Activated T-helper 1 cell treated with anti-CD3 and anti-CD28 coated beads, Interleukin-12 subunit alpha, Interleukin-12 subunit beta, Interleukin-2, Interleukin-4 antibody, amounts not matched to agents 30 ng/mL and 10 ng/mL and 1 ng/mL, durations not matched to agents 14 hours and 24 hours and 36 hours (primary cell): ENCODE measurements around the gene CACNA1B. TPM values are rescaled to one million over a fixed set of nuclear protein-coding genes. Genes with fewer than 3 reads are reported as not detected.
"Not testable (repeated sequence)": the region's sequence is repeated elsewhere in the genome, so short reads cannot be mapped to it uniquely, and the experiment has no call there.

Source experiments
- DNase-seq: peaks from one replicate; pipeline ENCODE4 v3.0.0; 2021; ENCODE audit warnings: low spot score
- H3K27ac Mint-ChIP-seq: one replicate; pipeline ENCODE4 v1.8.0; 2021; ENCODE audit warnings: mild to moderate bottlenecking, mixed read lengths
- H3K27me3 Mint-ChIP-seq: one replicate; pipeline ENCODE4 v1.8.0; 2022; ENCODE audit warnings: mild to moderate bottlenecking, moderate library complexity, mixed read lengths; ENCODE audit not compliant: insufficient read depth
- H3K36me3 Mint-ChIP-seq: one replicate; pipeline ENCODE4 v1.8.0; 2021; ENCODE audit warnings: low read depth, mixed read lengths
- H3K4me1 Mint-ChIP-seq: one replicate; pipeline ENCODE4 v1.8.0; 2021; ENCODE audit warnings: low read depth, mixed read lengths
- H3K4me3 Mint-ChIP-seq: one replicate; pipeline ENCODE4 v1.8.0; 2021; ENCODE audit warnings: mild to moderate bottlenecking, moderate library complexity, mixed read lengths
- H3K9me3 Mint-ChIP-seq: one replicate; pipeline ENCODE4 v1.8.0; 2021; ENCODE audit warnings: mixed read lengths
- intact Hi-C: fragments of 100-400 bp; cut with micrococcal nuclease; formaldehyde crosslinking; loops from one replicate; pipeline ENCODE4 v1.15.1; 2024
- total RNA-seq: library from RNA; stranded (reverse); gene quantifications from 2 replicates; pipeline ENCODE4 v1.2.3, GENCODE V29; 2022

The CACNA1B gene
- total RNA-seq, 1 donor from 2014 or later: not detected

DNA sequence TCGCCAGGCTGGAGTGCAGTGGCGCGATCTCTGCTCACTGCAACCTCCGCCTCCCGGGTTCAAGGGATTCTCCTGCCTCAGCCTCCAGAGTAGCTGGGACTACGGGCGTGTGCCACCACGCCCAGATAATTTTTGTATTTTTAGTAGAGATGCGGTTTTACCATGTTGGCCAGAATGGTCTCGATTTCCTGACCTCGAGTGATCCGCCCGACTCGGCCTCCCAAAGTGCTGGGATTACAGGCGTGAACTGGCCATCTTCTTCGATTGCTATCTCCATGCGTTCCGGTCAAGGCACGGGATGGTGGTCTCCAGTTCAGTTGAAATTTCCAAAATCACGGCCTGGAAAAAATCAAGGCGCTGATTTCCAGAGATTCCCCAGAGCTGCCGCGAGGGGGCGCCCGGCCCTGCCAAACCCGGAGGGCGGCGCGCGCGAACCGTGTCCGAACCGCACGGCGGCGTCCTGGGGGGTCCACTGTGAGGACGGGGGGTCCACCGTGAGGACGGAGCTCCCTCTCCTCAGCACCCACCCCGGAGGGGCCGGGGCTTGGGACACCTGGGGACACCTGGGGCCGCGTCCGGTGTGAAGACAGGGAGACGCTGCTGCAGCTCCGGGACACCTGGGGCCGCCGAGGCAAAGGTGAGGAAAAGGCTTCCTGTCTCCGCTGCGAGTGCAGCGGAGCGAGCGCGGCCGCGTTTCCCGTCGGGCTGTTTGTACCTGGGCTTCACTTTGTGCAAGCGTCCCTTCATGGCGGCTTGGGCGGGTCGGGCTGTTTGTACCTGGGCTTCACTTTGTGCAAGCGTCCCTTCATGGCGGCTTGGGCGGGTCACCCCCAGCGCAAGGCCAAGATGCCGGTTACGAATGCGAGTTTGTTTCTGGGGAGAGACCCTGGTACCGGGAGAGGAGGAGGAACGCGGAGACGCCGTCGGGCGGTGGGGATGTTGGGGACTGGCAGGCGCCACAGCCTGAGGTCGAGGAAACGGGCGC lies 272.4 kb downstream of the CACNA1B start:
- DNase-seq, H3K9me3 Mint-ChIP-seq, H3K27ac Mint-ChIP-seq, intact Hi-C loops, H3K36me3 Mint-ChIP-seq, H3K4me1 Mint-ChIP-seq: not testable (repeated sequence)
- Mint-ChIP-seq H3K4me3 (peak overlapping the region; percentile 11), H3K27me3 (peaks cover 10% of the 10 kb centered on the region)

DNA sequence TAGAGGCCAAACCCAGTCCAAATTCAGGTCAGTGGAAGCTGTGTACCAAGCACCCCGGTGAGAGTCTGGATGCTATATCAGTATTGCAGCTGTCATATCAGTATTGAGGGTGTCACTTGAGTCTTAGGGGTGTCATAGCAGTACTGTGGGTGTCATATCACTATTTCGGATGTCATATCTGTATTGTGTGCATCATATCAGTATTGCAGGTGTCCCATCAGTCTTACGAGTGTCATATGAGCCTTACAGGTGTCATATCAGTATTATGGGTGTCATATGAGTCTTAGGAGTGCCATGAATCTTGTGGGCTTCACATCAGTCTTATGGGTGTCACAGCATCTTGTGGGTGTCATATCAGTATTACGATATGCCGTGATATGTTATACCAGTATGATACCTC lies 278.2 kb downstream of the CACNA1B start:
- H3K27ac Mint-ChIP-seq: not testable (repeated sequence)

DNA sequence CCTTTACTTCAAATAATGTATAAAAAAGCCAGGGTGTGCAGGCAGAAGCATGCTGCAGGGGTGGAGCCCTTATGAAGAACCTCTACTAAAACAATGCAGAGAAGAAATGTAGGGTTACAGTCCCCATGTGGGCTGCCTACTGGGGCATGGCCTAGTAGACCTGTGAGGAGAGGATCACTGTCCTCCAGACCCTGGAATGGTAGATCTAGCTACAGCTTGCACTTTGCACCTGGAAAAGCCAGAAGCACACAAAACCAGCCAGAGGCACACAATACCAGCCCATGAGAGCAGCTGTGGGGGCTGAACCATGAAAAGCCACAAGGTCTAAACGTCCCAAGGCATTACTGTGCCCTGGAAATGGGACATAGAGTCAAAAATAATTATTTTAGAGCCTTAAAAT lies 289.2 kb downstream of the CACNA1B start:
- H3K4me1 Mint-ChIP-seq, DNase-seq, H3K27ac Mint-ChIP-seq, intact Hi-C loops, H3K4me3 Mint-ChIP-seq, H3K9me3 Mint-ChIP-seq, H3K36me3 Mint-ChIP-seq, H3K27me3 Mint-ChIP-seq: not testable (repeated sequence)

More for the DNA sequence above, 278.2 kb downstream of the CACNA1B start:
- H3K4me3 Mint-ChIP-seq, intact Hi-C loops, DNase-seq, H3K4me1 Mint-ChIP-seq, H3K9me3 Mint-ChIP-seq, H3K36me3 Mint-ChIP-seq, H3K27me3 Mint-ChIP-seq: not testable (repeated sequence)
